ENCODE data around the gene MAPKAPK3. TPM values are rescaled to one million over a fixed set of nuclear protein-coding genes. Genes with fewer than 3 reads are reported as not detected.
A peak's percentile ranks its signal among the peaks of the same experiment; 100 is the strongest.

MAPKAPK3 gene
- total and polyA plus RNA-seq, 9 donors, result 15.8 to 44.7 (median 29.3) TPM

- TF ChIP-seq EP300 (IDR thresholded peaks at IDR 0.05) (no peak), CTCF (IDR thresholded peaks at IDR 0.05) (no peak), POLR2A (IDR thresholded peaks at IDR 0.05) (no peak)
- peak in 3 of 5 donors; percentile 48 to 54 (median 50) for DNase-seq
- intact Hi-C loops (cut with DNase I), result loop anchor here in 3 of 4 donors (5.0 to 10.0 kb wide), 6 partner anchors 113 to 1327 kb away; partner anchors contain the start of genes MANF (in 2 of the 3), CACNA2D2 (in 1 of the 3), PARP3 (in 1 of the 3) and RBM15B (in 1 of the 3)
- Histone ChIP-seq H3K36me3 (no peaks in the 10 kb centered on the region), H3K9me3 (no peaks in the 10 kb centered on the region), H3K27ac (peak overlapping the region; percentile 50 to 85), H3K4me1 (ENCODE audit: insufficient read depth) (peaks cover 7% of the 10 kb centered on the region), H3K27me3 (no peaks in the 10 kb centered on the region), H3K4me3 (peak overlapping the region; percentile 54)
- WGBS, 3 donors, result 61 to 77% (median 73%) methylated on average over 6 of the region's 6 CpGs
Observed at GRCh38 chr3:50617911-50618481, 1.0 kb downstream of the MAPKAPK3 start.

GRCh38 chr3:50620420-50620819, 3.5 kb downstream of the MAPKAPK3 start:
- intact Hi-C loops (cut with DNase I), result no loop called here
- Histone ChIP-seq H3K4me1 (ENCODE audit: insufficient read depth) (peaks cover 5% of the 10 kb centered on the region), H3K27ac (no peak overlapping the region), H3K9me3 (no peaks in the 10 kb centered on the region), H3K27me3 (no peaks in the 10 kb centered on the region), H3K36me3 (no peaks in the 10 kb centered on the region), H3K4me3 (no peak overlapping the region)
- 90 to 100% (median 100%) methylated on average over 1 of the region's 1 CpG for WGBS, 3 donors
- no peak for DNase-seq
- no peak for TF ChIP-seq CTCF (IDR thresholded peaks at IDR 0.05)
- no peak for TF ChIP-seq POLR2A (IDR thresholded peaks at IDR 0.05)
- no peak for TF ChIP-seq EP300 (IDR thresholded peaks at IDR 0.05)

- Histone ChIP-seq H3K4me1 (ENCODE audit: insufficient read depth) (peaks cover 5% of the 10 kb centered on the region), H3K36me3 (no peaks in the 10 kb centered on the region), H3K27me3 (no peaks in the 10 kb centered on the region), H3K9me3 (no peaks in the 10 kb centered on the region), H3K27ac (no peak overlapping the region), H3K4me3 (no peak overlapping the region)
- 61 to 67% (median 64%) methylated on average over 4 of the region's 4 CpGs for WGBS, 3 donors
- intact Hi-C loops (cut with DNase I), result no loop called here
- no peak for TF ChIP-seq CTCF (IDR thresholded peaks at IDR 0.05)
- TF ChIP-seq EP300 (IDR thresholded peaks at IDR 0.05), result no peak
- no peak for TF ChIP-seq POLR2A (IDR thresholded peaks at IDR 0.05)
- DNase-seq, result no peak
Observed at GRCh38 chr3:50620820-50621219, 3.9 kb downstream of the MAPKAPK3 start.

GRCh38 chr3:50622881-50623280, 5.9 kb downstream of the MAPKAPK3 start:
- 82 to 85% (median 83%) methylated on average over 3 of the region's 3 CpGs for WGBS, 3 donors
- Histone ChIP-seq H3K9me3 (no peaks in the 10 kb centered on the region), H3K4me3 (no peak overlapping the region), H3K36me3 (no peaks in the 10 kb centered on the region), H3K27me3 (no peaks in the 10 kb centered on the region), H3K27ac (no peak overlapping the region), H3K4me1 (ENCODE audit: insufficient read depth) (peaks cover 2% of the 10 kb centered on the region)
- intact Hi-C loops (cut with DNase I), result no loop called here
- no peak for TF ChIP-seq EP300 (IDR thresholded peaks at IDR 0.05)
- TF ChIP-seq POLR2A (IDR thresholded peaks at IDR 0.05), result no peak
- TF ChIP-seq CTCF (IDR thresholded peaks at IDR 0.05), result no peak
- DNase-seq, result no peak

Data from ovary (tissue), 9 donors.